Astrocyte of the spinal cord (primary cell): Measurements from ENCODE around the gene KLHL26.

ENCODE experiments used
- DNase-seq: peaks from one replicate; pipeline ENCODE4 v3.0.0; 2011; ENCODE audit warnings: low read depth, low spot score
- H3K4me3 ChIP-seq: 2 replicates; pipeline ENCODE4 v1.5.1; 2011; ENCODE audit warnings: low read depth, mild to moderate bottlenecking, low read length, moderate library complexity
- in situ Hi-C: cut with HindIII; loops from 2 replicates; pipeline ENCODE4 v1.10.0; 2017; ENCODE audit warnings: low sequenced_read_pairs
- TF ChIP-seq, protein P1 (sequence below): IDR thresholded peaks from 2 replicates; pipeline ENCODE4 v1.5.1; 2012; ENCODE audit warnings: low read depth, mild to moderate bottlenecking, low read length, inconsistent platforms

The KLHL26 gene

DNA sequence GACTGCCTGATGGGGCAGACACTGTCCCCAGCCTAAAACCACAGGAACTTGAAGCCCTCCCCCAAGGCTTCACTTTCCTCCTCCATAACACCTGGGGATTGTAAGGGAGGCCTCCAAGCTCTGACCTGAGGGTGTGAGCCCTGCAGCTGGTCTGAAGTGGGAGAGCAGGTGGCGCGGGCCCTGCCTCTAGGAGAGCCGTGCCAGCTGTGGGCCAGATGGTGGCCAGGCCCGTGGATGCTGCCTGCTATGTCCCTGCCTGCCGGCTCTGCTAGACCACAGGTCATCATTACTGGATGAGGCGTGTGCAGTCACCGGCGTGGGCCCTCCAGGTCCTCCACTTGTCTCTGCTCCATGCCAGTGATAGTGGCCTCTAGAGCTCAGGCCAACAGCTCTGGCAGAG lies 3.5 kb upstream of the KLHL26 start:
- TF ChIP-seq, protein P1, sequence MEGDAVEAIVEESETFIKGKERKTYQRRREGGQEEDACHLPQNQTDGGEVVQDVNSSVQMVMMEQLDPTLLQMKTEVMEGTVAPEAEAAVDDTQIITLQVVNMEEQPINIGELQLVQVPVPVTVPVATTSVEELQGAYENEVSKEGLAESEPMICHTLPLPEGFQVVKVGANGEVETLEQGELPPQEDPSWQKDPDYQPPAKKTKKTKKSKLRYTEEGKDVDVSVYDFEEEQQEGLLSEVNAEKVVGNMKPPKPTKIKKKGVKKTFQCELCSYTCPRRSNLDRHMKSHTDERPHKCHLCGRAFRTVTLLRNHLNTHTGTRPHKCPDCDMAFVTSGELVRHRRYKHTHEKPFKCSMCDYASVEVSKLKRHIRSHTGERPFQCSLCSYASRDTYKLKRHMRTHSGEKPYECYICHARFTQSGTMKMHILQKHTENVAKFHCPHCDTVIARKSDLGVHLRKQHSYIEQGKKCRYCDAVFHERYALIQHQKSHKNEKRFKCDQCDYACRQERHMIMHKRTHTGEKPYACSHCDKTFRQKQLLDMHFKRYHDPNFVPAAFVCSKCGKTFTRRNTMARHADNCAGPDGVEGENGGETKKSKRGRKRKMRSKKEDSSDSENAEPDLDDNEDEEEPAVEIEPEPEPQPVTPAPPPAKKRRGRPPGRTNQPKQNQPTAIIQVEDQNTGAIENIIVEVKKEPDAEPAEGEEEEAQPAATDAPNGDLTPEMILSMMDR: no peak
- no peak overlapping the region for H3K4me3 ChIP-seq
- no peak for DNase-seq
- in situ Hi-C loops: no loop called here

DNA sequence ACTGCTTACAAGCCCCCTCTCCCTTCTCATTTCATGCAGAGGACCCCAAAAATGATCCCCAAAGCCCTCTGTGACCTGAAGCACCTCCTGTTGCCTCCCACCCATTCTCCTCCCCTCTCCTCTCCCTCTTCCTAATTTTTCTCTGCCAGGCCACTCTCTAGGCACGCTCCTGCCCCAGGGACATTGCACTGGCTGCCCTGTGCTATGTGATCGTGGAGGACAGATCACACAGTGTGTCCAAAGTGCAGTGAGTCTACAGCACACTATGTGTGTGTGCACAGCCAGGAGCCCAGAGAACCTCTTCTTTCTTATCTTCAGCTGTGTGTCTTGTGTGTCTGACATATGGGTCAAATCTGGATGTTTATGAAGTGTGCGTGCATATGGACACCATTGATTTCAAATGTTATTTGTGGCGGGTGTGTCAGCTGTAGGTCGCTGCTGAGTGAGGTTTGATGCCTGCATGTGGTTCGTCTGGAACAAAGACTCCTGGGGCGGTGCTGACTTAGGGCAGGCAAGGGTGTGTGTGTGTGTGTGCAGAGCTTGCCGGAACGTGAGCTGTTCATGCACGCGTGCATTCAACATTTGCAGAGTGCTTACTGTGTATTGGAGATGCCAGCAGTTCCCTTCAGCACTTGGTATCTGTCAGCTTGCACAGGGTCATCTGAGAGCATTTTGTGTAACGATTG lies 2.1 kb upstream of the KLHL26 start:
- no peak for DNase-seq
- H3K4me3 ChIP-seq: no peak overlapping the region
- TF ChIP-seq, protein P1: no peak
- in situ Hi-C loops: no loop called here

DNA sequence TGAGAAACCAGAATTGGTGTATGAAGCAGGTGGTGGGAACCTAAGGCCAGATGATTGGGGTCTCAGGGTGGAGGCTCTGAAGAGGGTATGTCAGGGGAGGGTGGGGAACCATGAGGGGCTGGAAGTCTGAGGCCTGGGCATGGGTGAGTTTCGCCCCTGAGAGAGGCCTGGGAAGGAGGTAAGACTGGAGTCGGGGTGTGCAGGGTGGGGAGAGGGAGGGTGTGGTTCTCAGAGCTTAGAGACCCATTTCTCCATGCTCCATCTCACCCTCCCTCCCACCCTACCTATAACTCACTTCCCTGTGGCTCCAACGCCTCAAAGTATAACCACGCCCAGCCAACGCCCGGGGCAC lies 1.0 kb upstream of the KLHL26 start:
- TF ChIP-seq, protein P1: no peak
- H3K4me3 ChIP-seq: no peak overlapping the region
- in situ Hi-C loops: no loop called here
- DNase-seq: no peak

DNA sequence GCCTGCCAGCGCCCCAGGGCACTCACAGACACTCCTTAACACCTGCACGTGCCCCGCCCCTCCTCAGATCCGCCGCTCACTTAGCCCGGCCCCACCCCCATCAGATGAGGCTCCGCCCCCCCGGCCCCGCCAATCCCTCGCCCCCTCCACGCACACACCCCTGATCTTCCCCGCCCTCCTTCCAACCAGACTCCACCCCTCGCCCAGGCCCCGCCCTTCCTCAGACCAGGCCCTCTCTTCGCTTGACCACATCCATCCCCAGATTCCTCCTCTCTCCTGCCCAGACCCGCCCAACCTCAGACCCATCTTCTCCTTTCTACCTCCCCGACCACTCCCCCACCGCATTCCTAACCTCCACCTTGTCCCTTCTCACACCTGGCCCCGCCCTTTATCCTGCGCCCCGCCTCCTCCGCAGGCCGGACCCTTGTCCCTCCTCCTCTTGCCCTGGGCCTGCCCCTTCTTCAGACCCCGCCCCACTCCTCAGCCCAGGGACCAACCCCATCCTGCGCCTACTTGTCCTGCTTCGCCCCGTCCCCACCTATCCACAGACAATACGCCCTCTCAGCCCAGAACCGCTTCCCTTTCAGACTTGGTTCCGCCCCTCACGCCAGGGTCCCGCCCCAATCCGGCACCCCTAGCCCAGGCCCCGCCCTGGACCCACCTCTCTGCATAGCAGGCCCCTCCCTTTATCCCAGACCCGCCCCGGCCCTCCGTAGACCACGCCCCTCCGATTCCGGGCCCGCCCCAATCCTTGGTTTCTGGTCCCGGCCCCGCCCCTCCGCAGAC lies 452 bp upstream of the KLHL26 start:
- H3K4me3 ChIP-seq: peak overlapping the region; percentile 49
- TF ChIP-seq, protein P1: no peak
- peak; percentile 96 for DNase-seq
- in situ Hi-C loops: no loop called here

DNA sequence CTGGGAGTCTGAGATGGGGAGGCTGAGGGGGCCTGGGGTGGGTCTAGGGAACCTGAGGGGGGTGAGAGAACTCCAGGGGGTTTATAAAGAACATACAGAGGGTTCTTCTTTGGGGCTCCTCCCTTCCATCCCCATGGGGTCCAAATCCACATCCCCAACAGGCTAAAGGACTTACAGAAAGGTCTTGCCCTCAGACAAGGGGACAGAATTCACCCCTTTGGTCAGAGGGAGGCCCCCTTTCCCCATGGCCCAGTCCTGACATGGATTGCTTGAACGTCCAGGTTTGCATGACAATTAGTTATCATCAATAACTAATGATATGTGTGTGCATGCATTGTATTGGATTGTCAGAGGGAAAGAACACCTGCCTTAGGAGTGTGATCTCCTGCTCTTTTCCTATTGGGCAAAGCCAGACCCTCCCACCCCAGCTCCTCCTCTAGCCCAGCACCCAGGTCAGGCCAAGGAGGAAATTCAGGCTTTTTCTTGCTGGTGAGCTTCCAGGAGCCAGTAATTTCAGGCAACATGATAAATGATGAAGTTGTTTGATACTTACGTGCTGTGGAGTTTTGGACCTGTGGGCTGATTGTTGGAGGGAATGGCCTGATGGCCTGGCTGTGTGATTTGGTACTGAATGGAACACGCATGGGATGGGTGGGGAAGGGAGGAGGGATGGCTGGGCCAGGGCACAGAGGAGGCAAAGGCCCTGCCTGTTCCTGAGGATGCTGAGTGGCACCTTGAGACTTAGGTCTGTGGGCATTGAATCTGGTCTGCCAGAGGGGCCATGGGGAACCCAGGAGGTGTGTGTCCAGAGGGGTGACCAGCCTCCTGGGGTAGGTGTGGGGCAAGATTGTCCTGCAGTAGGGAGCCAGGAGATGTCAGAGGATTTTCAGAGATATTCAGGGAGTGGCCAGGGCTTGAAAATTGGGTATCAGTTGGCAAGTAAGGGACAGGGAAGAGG lies 1.1 kb downstream of the KLHL26 start:
- no peak for DNase-seq
- TF ChIP-seq, protein P1: no peak
- peak overlapping the region; percentile 81 for H3K4me3 ChIP-seq
- in situ Hi-C loops: no loop called here

DNA sequence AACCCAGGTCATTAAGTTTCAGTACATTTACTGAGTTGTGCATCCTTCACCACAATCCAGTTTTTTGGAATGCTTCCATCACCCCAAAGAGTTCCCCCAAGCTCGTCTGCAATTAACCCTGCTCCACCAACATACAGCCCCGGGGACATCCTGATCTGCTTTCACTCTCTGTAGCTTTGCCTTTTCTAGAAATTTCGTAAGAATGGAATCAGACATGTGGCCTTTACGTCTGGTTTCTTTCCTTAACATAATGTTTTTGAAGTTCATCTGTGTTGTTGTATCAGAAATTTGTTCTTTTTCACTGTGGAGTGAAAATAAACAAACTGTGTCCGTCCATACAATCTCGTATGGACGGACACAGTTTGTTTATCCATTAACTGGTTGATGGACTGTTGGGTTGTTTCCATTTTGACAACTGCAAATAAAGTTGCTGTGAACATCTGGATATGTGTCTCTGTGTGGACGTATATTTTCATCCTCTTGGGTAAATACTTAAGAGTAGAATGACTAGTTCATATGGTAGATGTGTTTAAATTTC lies 2.9 kb downstream of the KLHL26 start:
- no peak for DNase-seq
- H3K4me3 ChIP-seq: no peak overlapping the region
- TF ChIP-seq, protein P1: no peak
- in situ Hi-C loops: no loop called here
